ENCODE results near the gene HS6ST3.

Gene HS6ST3

DNA sequence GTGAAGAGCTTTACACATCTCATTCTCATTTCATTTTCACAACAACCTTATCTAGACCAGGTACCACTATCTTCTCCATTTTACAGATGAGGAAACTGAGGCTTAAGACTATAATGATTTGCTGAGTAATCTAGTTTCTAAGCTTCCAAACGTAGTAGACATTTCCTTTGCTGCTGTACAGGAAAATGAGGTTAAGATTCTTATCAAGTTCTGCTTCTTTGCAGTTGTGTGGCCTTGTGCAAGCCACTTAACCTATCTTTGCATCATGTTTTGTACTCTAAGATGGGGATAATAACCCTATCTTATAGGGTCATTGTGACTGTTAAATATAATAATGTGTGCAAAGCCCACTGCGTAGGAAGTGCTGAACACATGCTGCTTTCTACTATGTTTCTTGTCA is 307.9 kb downstream of the HS6ST3 start:
- DNase-seq (ENCODE audit: low spot score) = no peak
- in situ Hi-C loops (cut with MboI; ENCODE audit: low sequenced_read_pairs, unreplicated experiment) = no loop called here
- TF ChIP-seq, protein P1, sequence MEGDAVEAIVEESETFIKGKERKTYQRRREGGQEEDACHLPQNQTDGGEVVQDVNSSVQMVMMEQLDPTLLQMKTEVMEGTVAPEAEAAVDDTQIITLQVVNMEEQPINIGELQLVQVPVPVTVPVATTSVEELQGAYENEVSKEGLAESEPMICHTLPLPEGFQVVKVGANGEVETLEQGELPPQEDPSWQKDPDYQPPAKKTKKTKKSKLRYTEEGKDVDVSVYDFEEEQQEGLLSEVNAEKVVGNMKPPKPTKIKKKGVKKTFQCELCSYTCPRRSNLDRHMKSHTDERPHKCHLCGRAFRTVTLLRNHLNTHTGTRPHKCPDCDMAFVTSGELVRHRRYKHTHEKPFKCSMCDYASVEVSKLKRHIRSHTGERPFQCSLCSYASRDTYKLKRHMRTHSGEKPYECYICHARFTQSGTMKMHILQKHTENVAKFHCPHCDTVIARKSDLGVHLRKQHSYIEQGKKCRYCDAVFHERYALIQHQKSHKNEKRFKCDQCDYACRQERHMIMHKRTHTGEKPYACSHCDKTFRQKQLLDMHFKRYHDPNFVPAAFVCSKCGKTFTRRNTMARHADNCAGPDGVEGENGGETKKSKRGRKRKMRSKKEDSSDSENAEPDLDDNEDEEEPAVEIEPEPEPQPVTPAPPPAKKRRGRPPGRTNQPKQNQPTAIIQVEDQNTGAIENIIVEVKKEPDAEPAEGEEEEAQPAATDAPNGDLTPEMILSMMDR (IDR thresholded peaks at IDR 0.05; ENCODE audit: borderline replicate concordance, control extremely low read depth, extremely low read depth, insufficient read depth, missing control alignments) = no peak

DNA sequence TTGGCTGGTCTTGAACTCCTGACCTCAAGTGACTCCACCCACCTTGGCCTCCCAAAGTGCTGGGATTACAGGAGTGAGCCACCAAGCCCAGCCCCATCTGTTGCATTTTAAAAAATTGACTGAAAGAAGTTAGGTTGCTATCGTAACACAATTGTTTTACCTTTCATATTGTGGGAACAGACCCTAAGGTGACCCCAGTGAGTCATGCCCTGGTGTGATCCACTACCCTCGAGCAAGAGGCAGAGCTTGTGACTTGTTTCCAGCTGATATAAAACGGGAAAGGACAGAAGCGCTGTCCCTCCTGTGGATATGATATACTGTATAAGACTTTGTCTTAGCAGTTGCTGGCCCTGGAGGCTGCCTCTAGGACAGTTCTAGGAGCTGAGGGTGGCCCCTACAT is 308.6 kb downstream of the HS6ST3 start:
- DNase-seq (ENCODE audit: low spot score) = no peak
- in situ Hi-C loops (cut with MboI; ENCODE audit: low sequenced_read_pairs, unreplicated experiment) = no loop called here
- TF ChIP-seq, protein P1 (IDR thresholded peaks at IDR 0.05; ENCODE audit: borderline replicate concordance, control extremely low read depth, extremely low read depth, insufficient read depth, missing control alignments) = no peak

DNA sequence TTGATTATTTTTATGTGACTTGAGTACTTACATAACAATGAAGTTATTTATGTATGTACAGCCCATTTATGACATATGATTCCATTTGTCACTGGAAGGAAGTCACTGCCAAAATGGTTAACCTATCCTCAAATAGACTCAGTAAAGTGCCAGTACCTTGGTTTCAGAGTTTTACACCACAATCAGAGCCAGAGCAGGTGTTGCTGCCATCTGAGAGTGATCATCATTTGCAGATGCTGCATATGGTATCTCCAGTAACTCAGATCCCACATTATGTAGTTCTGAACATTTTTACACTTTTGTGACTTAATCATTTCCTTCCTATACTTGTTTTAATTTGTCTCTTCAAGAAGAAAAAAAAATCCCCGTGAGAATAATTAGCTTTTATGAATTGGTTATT is 313.3 kb downstream of the HS6ST3 start:
- in situ Hi-C loops (cut with MboI; ENCODE audit: low sequenced_read_pairs, unreplicated experiment) = no loop called here

DNA sequence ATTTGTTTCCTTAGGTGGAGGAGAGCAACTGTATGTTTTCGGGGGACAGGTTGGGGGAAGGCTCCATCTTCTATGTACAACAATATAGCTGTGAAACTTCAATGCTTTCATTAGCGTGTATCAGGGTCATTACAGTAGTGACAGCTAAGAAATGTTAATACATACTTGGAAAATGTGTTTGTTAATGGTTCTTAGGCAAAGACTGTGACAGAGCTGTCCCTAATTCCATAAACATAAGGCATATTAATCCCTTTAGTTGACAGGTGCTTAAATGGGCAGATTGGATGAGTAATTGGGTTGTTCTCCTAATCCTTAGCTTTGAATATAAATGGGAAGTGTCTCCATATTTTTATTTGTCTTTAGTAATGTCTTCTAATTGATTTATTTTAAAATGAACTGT is 313.7 kb downstream of the HS6ST3 start:
- DNase-seq (ENCODE audit: low spot score) = no peak
- in situ Hi-C loops (cut with MboI; ENCODE audit: low sequenced_read_pairs, unreplicated experiment) = no loop called here

More for the DNA sequence above, 313.3 kb downstream of the HS6ST3 start:
- TF ChIP-seq, protein P1 (IDR thresholded peaks at IDR 0.05; ENCODE audit: borderline replicate concordance, control extremely low read depth, extremely low read depth, insufficient read depth, missing control alignments) = no peak
- no peak for DNase-seq (ENCODE audit: low spot score)

DNA sequence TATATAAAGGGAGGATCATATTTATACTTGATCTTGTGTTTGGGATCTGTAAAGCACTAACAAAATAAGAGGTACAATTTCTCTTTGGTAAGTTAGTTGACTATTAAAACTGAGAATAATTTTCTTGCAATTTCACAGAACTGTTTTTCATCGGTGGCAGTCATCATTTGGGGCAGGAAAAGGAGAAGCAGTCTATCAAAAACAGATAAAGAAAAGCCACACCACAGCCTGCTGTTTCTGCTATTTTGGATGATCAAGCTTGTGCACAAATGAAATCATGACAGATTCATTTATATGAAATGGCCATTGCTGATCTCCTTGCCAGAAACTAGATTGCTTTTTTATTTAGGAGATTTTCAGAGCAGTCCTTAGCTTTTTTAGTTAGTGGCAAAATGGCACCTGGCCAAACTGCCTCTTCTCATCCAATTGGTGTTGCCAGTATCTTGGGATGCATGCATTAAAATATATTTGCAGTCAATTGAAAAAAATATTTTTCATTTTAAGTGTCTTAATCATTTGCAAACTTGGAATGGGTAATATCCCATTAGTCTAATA is 326.0 kb downstream of the HS6ST3 start:
- in situ Hi-C loops (cut with MboI; ENCODE audit: low sequenced_read_pairs, unreplicated experiment) = no loop called here

More for the DNA sequence above, 313.7 kb downstream of the HS6ST3 start:
- TF ChIP-seq, protein P1 (IDR thresholded peaks at IDR 0.05; ENCODE audit: borderline replicate concordance, control extremely low read depth, extremely low read depth, insufficient read depth, missing control alignments) = no peak

DNA sequence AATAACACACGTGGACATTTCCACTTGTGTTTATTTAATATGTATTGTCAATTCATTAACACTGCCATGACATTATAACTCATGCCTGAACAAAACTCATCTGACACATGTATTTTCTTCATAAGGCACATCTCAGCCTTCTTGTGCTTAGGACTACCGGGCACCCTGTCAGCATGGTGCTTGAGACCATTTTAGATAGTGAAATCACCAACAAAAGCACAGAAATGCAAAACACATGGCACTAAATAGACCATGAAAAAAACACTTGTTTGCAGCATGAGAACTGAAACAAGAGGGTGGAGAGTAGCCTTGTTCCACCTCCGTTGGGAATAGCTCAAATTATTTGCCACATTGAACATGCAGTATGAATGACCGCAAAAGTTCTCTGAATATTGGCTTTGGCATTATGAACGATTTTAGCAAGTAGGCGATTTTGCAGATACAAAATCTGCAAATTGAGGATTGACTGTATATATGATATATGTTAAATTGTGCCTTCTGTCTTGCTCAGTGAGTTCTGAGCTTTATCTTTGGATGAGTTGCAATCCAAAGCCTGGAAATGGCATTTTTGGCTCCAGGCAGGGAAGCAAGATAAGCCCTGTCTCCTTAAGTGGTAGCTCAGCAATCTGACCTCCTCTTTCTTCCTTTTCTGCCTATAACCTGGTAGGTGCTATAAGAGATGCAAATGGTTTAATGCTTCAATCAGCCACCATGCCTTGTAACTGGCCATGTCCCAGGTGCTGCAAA is 328.2 kb downstream of the HS6ST3 start:
- TF ChIP-seq, protein P1 (IDR thresholded peaks at IDR 0.05; ENCODE audit: borderline replicate concordance, control extremely low read depth, extremely low read depth, insufficient read depth, missing control alignments) = no peak
- DNase-seq (ENCODE audit: low spot score) = no peak

More for the DNA sequence above, 326.0 kb downstream of the HS6ST3 start:
- DNase-seq (ENCODE audit: low spot score) = no peak
- TF ChIP-seq, protein P1 (IDR thresholded peaks at IDR 0.05; ENCODE audit: borderline replicate concordance, control extremely low read depth, extremely low read depth, insufficient read depth, missing control alignments) = no peak

More for the DNA sequence above, 328.2 kb downstream of the HS6ST3 start:
- in situ Hi-C loops (cut with MboI; ENCODE audit: low sequenced_read_pairs, unreplicated experiment) = no loop called here
